K562 (cell line): ENCODE results near the gene LPCAT3. TPM values are rescaled to one million over a fixed set of nuclear protein-coding genes. Genes with fewer than 3 reads are reported as not detected.
A peak's percentile ranks its signal among the peaks of the same experiment; 100 is the strongest.

ENCODE experiments used
- CEBPB ChIP-seq: fragments of 450-650 bp; IDR thresholded peaks from 2 replicates; pipeline ENCODE4 v1.6.1; 2016; ENCODE audit warnings: missing genetic modification characterization, missing compliant biosample characterization
- ELF4 ChIP-seq: fragments of 450-650 bp; formaldehyde crosslinking; IDR thresholded peaks from 2 replicates; pipeline ENCODE4 v1.4.0; 2022; ENCODE audit warnings: missing genetic modification characterization
- ETS2 ChIP-seq: IDR thresholded peaks from 2 replicates; pipeline ENCODE4 v1.6.1; 2016; ENCODE audit warnings: borderline replicate concordance, missing genetic modification characterization, mild to moderate bottlenecking, moderate library complexity, missing compliant biosample characterization; ENCODE audit not compliant: poor library complexity, severe bottlenecking
- FOXP1 ChIP-seq: sonication (generic); formaldehyde crosslinking; IDR thresholded peaks from 2 replicates; pipeline ENCODE4 v1.8.0; 2022; ENCODE audit warnings: mild to moderate bottlenecking, missing genetic modification reagents
- MAFK ChIP-seq: IDR thresholded peaks from 2 replicates; pipeline ENCODE4 v1.6.1; 2011; ENCODE audit warnings: low read length, improper control_type of control experiment
- NFIX ChIP-seq: fragments of 250-450 bp; sonication (Bioruptor Pico); IDR thresholded peaks from 2 replicates; pipeline ENCODE4 v1.4.0; 2020; ENCODE audit warnings: low read depth, mild to moderate bottlenecking, moderate library complexity
- RAD21 ChIP-seq, 2 experiments: fragments of 250-450 bp in 1 of 2; fragments of 450-650 bp in 1 of 2; sonication (Bioruptor Pico) in 1 of 2; formaldehyde crosslinking in 1 of 2; IDR thresholded peaks in 1 of 2; conservative IDR thresholded peaks in 1 of 2; 2 replicates each; pipeline versions ENCODE4 v1.4.0 to v1.8.0; 2020 to 2022; ENCODE audit warnings: mild to moderate bottlenecking in 2 of 2, moderate library complexity in 1 of 2
- SMARCC2 ChIP-seq: fragments of 450-650 bp; IDR thresholded peaks from 2 replicates; pipeline ENCODE4 v1.6.1; 2017; ENCODE audit warnings: antibody characterized with exemption, moderate library complexity, mild to moderate bottlenecking, low read depth
- SPI1 ChIP-seq: IDR thresholded peaks from 2 replicates; pipeline ENCODE4 v1.6.1; 2011; ENCODE audit warnings: low read depth, low read length, control low read depth, borderline replicate concordance
- TAF1 ChIP-seq: IDR thresholded peaks from 2 replicates; pipeline ENCODE4 v1.6.1; 2011; ENCODE audit warnings: mild to moderate bottlenecking, low read length, moderate library complexity; ENCODE audit not compliant: insufficient read depth, control insufficient read depth, severe bottlenecking; ENCODE audit errors: extremely low read depth
- ZNF589 ChIP-seq: fragments of 200-800 bp; sonication (Bioruptor generic); IDR thresholded peaks from 2 replicates; pipeline ENCODE4 v1.6.1; 2016; ENCODE audit warnings: low read depth, missing genetic modification characterization, missing compliant biosample characterization
- ZNF830 ChIP-seq: fragments of 250-450 bp; sonication (Bioruptor Pico); IDR thresholded peaks from 2 replicates; pipeline ENCODE4 v1.5.0; 2021; ENCODE audit warnings: mild to moderate bottlenecking
- polyA plus RNA-seq, 8 experiments: library from polyadenylated mRNA; depleted of rRNA in 4 of 8; stranded (reverse) in 5 of 8; unstranded in 3 of 8; fragments of >200 nt; fragmentation: Nextera tagmentation in 2 of 8; fragmentation: Illumina TruSeq in 1 of 8; extraction: Ambion mirVana in 2 of 8; extraction: Trizol in 1 of 8; gene quantifications; 2 replicates each; pipeline versions ENCODE4 v1.2.1 to v1.2.3, GENCODE V29; 2011 to 2014; ENCODE audit warnings: inconsistent platforms in 1 of 8, missing spikeins in 1 of 8
- total RNA-seq, 7 experiments: library from RNA; depleted of rRNA in 6 of 7; stranded (reverse); fragments of >200 nt in 6 of 7; fragmentation: Illumina TruSeq in 2 of 7; extraction: Trizol in 2 of 7; gene quantifications; 2 replicates each; pipeline versions ENCODE4 v1.2.1 to v1.2.3, GENCODE V29; 2011 to 2021; ENCODE audit warnings: low replicate concordance in 1 of 7
- TF ChIP-seq, protein P1 (sequence below): fragments of 450-650 bp; formaldehyde crosslinking; IDR thresholded peaks from 2 replicates; pipeline ENCODE4 v1.4.0; 2020; ENCODE audit warnings: mild to moderate bottlenecking, moderate library complexity
- TF ChIP-seq, protein P2 (sequence below), 3 experiments: IDR thresholded peaks in 2 of 3; conservative IDR thresholded peaks in 1 of 3; 2 replicates each; pipeline ENCODE4 v1.5.1; 2011 to 2012; ENCODE audit warnings: low read length in 3 of 3, mild to moderate bottlenecking in 3 of 3, control low read depth in 2 of 3, improper control_type of control experiment in 1 of 3, inconsistent platforms in 1 of 3, low read depth in 1 of 3, mixed read lengths in 1 of 3, moderate library complexity in 1 of 3; ENCODE audit not compliant: insufficient read depth in 2 of 3
- TF ChIP-seq, protein P3 (sequence below), 2 experiments: fragments of 450-650 bp; formaldehyde crosslinking in 1 of 2; IDR thresholded peaks; 2 replicates each; pipeline versions ENCODE4 v1.4.0 to v1.6.1; 2014 to 2020; ENCODE audit warnings: mild to moderate bottlenecking in 2 of 2, borderline replicate concordance in 1 of 2, low read depth in 1 of 2

LPCAT3 gene
- total and polyA plus RNA-seq, 9 of the 15 experiments (the other 6 are each of a cell fraction or from before 2014, with no cell fraction given) = 4.9 to 52.5 (median 25.3) TPM

DNA sequence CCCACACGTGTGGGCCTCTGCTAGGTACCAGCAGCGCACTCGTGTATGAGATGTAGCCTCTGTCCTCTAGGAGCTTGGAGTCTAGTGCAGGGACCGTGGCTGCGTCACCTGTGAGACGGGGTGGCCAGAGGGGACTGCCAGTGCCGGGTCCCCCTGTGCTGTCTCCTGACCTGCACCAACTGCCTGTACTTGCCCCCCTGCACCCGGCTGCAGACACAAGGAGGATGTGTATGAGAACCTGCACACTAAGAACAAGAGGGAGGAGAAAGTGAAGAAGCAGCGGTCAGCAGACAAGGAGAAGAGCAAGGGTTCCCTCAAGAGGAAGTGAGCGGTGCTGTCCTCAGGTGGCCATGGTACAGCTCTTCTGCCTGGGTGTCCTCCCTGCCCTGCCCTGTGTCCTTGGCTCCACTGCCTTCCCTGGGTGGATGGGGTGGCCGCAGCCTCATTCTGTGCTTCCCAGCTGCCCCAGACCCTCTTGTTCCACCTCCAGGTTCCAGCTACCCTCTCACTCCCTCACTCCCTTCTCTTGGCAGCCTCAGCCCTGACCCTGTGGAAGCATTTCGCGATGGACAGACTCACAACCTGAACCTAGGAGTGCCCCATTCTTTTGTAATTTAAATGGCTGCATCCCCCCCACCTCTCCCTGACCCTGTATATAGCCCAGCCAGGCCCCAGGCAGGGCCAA, 57.5 kb downstream of the LPCAT3 start (continued):
- TF ChIP-seq, protein P1, sequence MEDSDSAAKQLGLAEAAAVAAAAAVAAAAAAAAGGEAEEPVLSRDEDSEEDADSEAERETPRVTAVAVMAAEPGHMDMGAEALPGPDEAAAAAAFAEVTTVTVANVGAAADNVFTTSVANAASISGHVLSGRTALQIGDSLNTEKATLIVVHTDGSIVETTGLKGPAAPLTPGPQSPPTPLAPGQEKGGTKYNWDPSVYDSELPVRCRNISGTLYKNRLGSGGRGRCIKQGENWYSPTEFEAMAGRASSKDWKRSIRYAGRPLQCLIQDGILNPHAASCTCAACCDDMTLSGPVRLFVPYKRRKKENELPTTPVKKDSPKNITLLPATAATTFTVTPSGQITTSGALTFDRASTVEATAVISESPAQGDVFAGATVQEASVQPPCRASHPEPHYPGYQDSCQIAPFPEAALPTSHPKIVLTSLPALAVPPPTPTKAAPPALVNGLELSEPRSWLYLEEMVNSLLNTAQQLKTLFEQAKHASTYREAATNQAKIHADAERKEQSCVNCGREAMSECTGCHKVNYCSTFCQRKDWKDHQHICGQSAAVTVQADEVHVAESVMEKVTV = 0 out of 2 replicates have a peak, but pooled peaks have one; percentile 27
- TF ChIP-seq TAF1 = no peak
- TF ChIP-seq SMARCC2 = no peak
- TF ChIP-seq, protein P2, sequence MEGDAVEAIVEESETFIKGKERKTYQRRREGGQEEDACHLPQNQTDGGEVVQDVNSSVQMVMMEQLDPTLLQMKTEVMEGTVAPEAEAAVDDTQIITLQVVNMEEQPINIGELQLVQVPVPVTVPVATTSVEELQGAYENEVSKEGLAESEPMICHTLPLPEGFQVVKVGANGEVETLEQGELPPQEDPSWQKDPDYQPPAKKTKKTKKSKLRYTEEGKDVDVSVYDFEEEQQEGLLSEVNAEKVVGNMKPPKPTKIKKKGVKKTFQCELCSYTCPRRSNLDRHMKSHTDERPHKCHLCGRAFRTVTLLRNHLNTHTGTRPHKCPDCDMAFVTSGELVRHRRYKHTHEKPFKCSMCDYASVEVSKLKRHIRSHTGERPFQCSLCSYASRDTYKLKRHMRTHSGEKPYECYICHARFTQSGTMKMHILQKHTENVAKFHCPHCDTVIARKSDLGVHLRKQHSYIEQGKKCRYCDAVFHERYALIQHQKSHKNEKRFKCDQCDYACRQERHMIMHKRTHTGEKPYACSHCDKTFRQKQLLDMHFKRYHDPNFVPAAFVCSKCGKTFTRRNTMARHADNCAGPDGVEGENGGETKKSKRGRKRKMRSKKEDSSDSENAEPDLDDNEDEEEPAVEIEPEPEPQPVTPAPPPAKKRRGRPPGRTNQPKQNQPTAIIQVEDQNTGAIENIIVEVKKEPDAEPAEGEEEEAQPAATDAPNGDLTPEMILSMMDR (IDR thresholded peaks at IDR 0.05 in 2 of 3, conservative IDR thresholded peaks at IDR 0.05 in 1 of 3; ENCODE audit: insufficient read depth in 2 of 3, low read depth in 1 of 3, low read length in 3 of 3) = peak; percentile 62 to 67 (median 64); a peak in 5 of 6 replicates
- TF ChIP-seq ELF4 (CRISPR knock-in tag) = no peak
- TF ChIP-seq SPI1 = peak; percentile 65; the same call in 1 of the 2 replicates
- no peak for TF ChIP-seq CEBPB
- peak; percentile 58 to 67 for TF ChIP-seq RAD21 (CRISPR knock-in tag; conservative IDR thresholded peaks at IDR 0.05 in 1 of 2, IDR thresholded peaks at IDR 0.05 in 1 of 2)
- TF ChIP-seq ZNF830 (CRISPR knock-in tag) = no peak
- no peak for TF ChIP-seq ETS2 (tag)
- TF ChIP-seq ZNF589 (CRISPR knock-in tag) = no peak
- no peak for TF ChIP-seq NFIX (CRISPR knock-in tag)
- TF ChIP-seq FOXP1 (CRISPR knock-in tag) = no peak
- no peak for TF ChIP-seq MAFK
- TF ChIP-seq, protein P3, sequence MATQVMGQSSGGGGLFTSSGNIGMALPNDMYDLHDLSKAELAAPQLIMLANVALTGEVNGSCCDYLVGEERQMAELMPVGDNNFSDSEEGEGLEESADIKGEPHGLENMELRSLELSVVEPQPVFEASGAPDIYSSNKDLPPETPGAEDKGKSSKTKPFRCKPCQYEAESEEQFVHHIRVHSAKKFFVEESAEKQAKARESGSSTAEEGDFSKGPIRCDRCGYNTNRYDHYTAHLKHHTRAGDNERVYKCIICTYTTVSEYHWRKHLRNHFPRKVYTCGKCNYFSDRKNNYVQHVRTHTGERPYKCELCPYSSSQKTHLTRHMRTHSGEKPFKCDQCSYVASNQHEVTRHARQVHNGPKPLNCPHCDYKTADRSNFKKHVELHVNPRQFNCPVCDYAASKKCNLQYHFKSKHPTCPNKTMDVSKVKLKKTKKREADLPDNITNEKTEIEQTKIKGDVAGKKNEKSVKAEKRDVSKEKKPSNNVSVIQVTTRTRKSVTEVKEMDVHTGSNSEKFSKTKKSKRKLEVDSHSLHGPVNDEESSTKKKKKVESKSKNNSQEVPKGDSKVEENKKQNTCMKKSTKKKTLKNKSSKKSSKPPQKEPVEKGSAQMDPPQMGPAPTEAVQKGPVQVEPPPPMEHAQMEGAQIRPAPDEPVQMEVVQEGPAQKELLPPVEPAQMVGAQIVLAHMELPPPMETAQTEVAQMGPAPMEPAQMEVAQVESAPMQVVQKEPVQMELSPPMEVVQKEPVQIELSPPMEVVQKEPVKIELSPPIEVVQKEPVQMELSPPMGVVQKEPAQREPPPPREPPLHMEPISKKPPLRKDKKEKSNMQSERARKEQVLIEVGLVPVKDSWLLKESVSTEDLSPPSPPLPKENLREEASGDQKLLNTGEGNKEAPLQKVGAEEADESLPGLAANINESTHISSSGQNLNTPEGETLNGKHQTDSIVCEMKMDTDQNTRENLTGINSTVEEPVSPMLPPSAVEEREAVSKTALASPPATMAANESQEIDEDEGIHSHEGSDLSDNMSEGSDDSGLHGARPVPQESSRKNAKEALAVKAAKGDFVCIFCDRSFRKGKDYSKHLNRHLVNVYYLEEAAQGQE (IDR thresholded peaks at IDR 0.05; ENCODE audit: borderline replicate concordance) = peak; percentile 61; the same call in 1 of the 2 replicates
- TF ChIP-seq, protein P3 (CRISPR knock-in tag; IDR thresholded peaks at IDR 0.05; ENCODE audit: low read depth) = no peak
